Renal cortex interstitium (tissue), 11 donors: ENCODE measurements around the gene PRUNE2. TPM values are rescaled to one million over a fixed set of nuclear protein-coding genes. Genes with fewer than 3 reads are reported as not detected.
"Not testable (repeated sequence)": the region's sequence is repeated elsewhere in the genome, so short reads cannot be mapped to it uniquely, and the experiment has no call there.

ENCODE experiments used
- DNase-seq, 11 donors: peaks; one replicate each; pipeline ENCODE4 v3.0.0-alpha.2; 2013; ENCODE audit warnings: low read depth in 9 of 11, low spot score in 4 of 11; ENCODE audit errors: extremely low read depth in 1 of 11
- polyA plus RNA-seq, 3 donors: library from polyadenylated mRNA; unstranded; fragments of 120-200 nt; gene quantifications; one replicate each; pipeline ENCODE4 v1.2.1, GENCODE V29; 2013; ENCODE audit not compliant: insufficient read length in 3 of 3

Gene PRUNE2
- polyA plus RNA-seq, 3 donors: 10.9 to 14.6 (median 11.4) TPM

GRCh38 chr9:76688471-76689238 lies 217.3 kb downstream of the PRUNE2 start:
- no peak for DNase-seq

- no peak for DNase-seq
Measured at GRCh38 chr9:76687861-76688391, 218.0 kb downstream of the PRUNE2 start.

GRCh38 chr9:76686756-76687155 lies 219.2 kb downstream of the PRUNE2 start:
- DNase-seq: no peak

- no peak for DNase-seq
Measured at GRCh38 chr9:76684213-76684612, 221.7 kb downstream of the PRUNE2 start.

- DNase-seq: no peak
Measured at GRCh38 chr9:76681556-76681955, 224.4 kb downstream of the PRUNE2 start.

GRCh38 chr9:76680716-76681425 lies 225.0 kb downstream of the PRUNE2 start:
- no peak for DNase-seq

- no peak for DNase-seq
Measured at GRCh38 chr9:76677481-76678055, 228.3 kb downstream of the PRUNE2 start.

- no peak for DNase-seq
Measured at GRCh38 chr9:76676857-76677256, 229.1 kb downstream of the PRUNE2 start.

GRCh38 chr9:76667521-76667957 lies 238.4 kb downstream of the PRUNE2 start:
- DNase-seq: no peak

GRCh38 chr9:76665966-76666365 lies 239.9 kb downstream of the PRUNE2 start:
- DNase-seq: not testable (repeated sequence)

GRCh38 chr9:76665458-76665857 lies 240.5 kb downstream of the PRUNE2 start:
- DNase-seq: no peak

GRCh38 chr9:76664120-76664519 lies 241.8 kb downstream of the PRUNE2 start:
- DNase-seq: no peak

- DNase-seq: no peak
Measured at GRCh38 chr9:76662476-76663281, 243.2 kb downstream of the PRUNE2 start.

GRCh38 chr9:76658510-76659231 lies 247.2 kb downstream of the PRUNE2 start:
- peak in 8 of 11 donors; percentile 16 to 49 (median 28) for DNase-seq

GRCh38 chr9:76657265-76657664 lies 248.6 kb downstream of the PRUNE2 start:
- no peak for DNase-seq

- DNase-seq: no peak
Measured at GRCh38 chr9:76655971-76656370, 249.9 kb downstream of the PRUNE2 start.

GRCh38 chr9:76655121-76655541 lies 250.8 kb downstream of the PRUNE2 start:
- no peak for DNase-seq

- no peak for DNase-seq
Measured at GRCh38 chr9:76654575-76654974, 251.3 kb downstream of the PRUNE2 start.
